ENCODE results near the gene LGI4.

Gene LGI4

DNA sequence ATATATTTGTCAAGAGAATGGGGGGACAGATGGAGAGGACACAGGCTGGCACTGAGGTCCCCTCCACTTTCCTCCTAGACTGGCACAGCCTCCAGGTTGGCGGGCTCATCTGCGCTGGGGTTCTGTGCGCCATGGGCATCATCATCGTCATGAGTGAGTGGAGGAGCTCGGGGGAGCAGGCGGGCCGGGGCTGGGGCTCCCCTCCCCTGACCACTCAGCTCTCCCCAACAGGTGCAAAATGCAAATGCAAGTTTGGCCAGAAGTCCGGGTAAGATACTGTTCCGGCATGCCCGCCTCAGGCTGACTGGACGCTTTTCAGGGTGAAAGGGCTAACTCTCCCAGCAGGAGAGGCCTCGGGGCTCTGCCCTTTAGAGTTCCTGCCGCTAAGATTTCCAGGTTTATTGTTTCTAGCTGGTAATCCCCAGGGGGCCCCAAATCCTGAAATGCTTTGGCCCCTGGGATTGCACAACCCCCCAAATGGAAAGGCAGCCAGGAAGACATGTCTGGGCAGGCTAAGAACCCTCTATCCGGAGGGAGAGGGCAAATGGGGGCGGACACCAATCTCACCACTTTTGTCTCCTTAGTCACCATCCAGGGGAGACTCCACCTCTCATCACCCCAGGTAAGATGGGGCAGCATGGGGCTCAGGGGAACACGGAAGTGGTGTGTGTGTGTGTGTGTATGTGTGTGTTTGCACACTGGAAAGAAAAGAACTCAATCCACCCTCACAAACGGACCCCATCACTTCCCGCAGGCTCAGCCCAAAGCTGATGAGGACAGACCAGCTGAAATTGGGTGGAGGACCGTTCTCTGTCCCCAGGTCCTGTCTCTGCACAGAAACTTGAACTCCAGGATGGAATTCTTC is 11.9 kb downstream of the LGI4 start:
- DNase-seq: no peak

DNA sequence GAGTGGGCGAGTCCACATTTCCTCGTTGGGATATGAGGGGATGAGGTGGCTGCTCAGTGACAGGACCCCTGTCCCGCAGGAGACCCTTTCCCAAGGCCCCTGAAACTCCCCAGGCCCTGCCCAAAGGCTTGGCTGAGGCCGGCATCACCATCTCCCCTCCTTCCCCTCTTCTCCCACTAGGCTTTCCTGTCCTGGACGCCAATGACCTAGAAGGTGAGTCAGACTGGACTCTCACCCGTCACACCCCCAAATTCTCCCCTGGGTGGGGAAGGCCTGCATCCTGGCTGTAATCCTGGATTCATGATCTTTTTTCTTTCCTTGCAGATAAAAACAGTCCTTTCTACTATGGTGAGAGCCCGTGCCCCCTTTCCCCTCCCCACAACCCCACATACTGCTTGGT is 14.0 kb downstream of the LGI4 start:
- no peak for DNase-seq

DNA sequence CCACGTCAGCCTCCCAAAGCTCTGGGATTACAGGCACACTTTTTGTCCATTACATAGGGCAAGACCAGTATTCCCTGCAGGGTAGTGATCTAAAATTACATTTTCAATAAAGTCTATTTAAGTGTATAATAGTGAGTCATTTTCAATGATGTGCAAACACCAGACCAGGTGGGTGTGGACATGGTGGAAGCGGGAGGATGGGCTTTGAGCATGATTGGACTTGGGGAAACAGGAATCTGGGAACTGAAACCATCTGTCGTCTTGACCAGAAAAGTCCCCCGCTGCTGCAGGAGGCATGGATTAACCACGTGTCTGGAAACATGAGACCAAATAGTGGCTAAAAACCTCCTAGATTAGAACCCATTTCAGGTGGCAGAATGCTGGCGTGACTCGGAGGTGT is 14.4 kb downstream of the LGI4 start:
- DNase-seq: no peak

GRCh38 chr19:35119578-35120155 is 15.2 kb downstream of the LGI4 start:
- DNase-seq: no peak

DNA sequence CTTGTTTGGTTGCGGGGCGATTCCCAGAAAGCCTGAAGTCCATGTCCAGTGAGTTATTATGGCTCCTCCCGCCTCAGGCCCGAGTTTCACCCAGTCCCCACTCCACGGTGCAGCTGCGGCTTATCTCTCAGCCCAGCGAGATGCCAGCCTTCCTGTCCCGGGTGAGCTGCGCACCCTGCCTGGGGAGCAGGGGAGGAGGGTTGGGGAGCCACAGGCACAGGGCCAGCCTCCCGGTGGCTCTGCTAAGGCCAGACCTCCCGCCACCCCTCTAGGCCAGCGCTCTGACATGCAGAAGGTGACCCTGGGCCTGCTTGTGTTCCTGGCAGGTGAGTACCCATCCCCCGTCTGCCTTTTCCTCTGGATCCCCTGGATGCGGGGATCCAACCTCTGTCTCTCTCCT is 15.8 kb downstream of the LGI4 start:
- no peak for DNase-seq

- no peak for DNase-seq
These were observed 16.4 kb downstream of the LGI4 start for GRCh38 chr19:35118268-35119020.

DNA sequence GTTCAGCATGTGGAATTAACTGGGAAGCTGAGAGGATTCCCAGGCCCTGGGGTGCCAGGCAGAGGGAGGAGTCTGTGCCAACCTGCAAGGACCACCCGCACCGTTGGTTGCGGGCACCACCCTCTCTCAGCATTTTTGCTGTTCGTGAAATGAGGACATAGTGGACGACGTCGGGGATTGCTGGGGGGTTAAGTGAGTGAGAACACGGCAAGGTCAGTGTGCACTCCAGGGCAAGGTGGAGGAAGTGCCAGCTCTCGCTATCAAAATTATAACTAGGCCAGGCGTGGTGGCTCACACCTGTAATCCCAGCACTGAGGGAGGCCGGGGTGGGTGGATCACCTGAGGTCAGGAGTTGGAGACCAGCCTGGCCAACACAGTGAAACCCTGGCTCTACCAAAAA is 17.1 kb downstream of the LGI4 start:
- DNase-seq: no peak

- DNase-seq: no peak
These were observed 17.7 kb downstream of the LGI4 start for GRCh38 chr19:35117116-35117515.

DNA sequence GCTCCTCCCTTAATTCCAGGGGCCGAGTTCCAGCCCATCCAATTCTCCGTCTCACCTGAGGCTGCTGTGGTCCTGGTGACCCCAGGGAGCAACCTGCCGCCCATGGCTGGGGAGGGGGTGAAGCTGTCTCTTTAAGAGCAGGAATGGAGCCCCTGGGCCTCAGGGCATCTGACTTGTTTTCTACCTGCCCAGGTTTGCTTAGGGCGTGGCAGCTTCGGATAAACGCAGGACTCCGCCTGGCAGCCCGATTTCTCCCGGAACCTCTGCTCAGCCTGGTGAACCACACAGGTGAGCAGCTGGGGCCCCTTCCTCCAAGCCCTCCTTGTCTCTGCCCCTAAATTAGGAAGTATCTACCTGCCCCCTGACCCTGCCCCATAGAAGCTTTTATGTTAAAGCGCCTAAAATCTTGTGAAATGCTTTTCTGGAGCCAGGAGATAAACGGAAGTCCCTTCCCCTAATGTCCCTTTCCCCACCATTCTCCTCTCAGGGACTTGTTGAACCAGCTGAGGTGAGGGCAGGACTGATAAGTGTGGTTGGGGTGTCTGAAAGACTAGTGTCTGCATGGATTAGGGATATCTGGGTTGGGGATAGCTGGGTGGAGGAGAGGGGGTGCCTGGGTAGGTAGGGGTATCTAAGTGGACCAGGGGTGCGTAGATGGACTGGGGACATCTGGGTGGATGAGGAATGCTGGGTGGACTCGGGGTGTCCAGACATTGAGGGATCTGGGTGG is 18.6 kb downstream of the LGI4 start:
- DNase-seq: no peak

DNA sequence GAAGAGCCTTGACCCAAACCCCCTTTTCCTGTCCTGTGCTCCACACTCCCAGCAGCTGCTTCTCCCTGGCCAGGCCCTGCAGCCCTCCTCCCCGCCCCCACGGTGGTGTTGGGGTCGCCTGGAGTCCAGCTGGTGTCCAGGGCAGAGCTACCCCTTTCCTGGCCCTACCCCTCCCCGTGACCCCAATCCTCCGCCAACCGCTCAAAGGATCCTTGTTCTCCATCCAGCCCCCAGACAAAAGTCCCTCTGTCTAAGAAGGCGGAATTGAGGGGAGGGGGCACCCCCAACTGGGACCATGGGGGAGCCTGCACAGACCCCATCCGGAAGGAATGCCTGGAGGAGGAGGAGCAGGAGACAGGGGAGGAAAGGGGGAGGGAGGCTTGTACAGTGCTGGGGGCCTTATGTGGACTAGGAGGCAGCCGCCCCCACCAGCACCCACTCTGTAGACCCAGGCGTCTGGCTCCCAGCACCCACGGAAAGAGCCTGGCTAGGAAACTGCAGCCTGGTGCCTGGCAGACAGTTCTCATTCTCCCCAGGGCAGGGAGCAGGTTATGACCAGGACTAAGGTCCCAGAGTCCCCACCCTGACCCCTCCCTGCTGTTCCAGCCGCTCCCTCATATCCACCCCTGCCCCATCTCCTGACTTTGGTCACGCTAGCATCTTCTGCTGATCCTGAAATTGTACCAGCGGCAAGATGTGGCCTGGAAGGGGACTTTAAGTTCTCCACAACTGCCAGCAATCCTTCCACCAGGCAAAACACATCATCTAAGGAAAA is 19.5 kb downstream of the LGI4 start, which contains the start of gene FXYD3:
TSS of gene FXYD3 (plus strand) at position 647 of the 775 bp plus-strand sequence. CDS start 3,554 bp downstream, outside the sequence.
- no peak for DNase-seq

DNA sequence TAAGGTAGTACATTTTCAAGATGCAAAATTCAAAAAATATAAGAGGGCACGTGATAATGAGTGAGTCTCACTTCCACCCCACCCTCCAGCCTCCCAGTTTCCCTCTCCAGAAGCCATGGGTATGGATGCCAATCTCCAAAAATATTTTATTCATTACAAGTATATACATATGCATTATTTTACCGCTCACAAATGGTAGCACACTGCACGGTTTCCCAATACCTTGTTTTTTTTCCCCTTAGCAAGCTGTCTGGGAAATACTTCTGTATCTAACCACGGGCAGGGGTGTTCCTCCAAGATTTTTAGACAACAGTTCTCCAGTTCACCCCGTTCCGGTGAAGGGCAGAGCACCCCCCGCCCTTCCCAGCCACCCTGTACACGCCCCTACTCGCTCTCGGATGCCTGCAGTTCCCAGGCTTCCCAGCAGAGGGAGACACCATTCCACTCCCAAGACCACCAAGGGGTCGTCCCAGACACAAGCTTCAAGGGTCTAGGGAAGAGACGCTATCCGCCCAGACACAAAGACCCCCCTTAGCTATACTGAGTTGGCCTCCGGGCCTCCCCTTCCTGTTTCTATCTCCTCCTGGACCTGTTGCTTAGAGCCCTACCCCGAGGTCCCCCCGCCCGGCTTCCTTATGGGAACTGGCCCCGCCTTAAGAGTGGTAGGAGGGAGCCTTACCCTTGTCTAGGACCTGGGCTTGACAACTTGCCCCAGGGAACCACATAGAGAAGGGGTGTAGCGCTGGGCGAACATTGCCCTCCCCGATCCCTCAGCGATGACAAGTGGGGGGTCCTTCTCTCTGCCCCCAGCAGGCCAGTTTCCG is 20.3 kb downstream of the LGI4 start:
- peak; percentile 90 for DNase-seq

- DNase-seq: no peak
These were observed 21.7 kb downstream of the LGI4 start for GRCh38 chr19:35112995-35113688.

- no peak for DNase-seq
These were observed 23.9 kb downstream of the LGI4 start for GRCh38 chr19:35110974-35111373.

GRCh38 chr19:35109395-35110112 is 25.3 kb downstream of the LGI4 start:
- no peak for DNase-seq

DNA sequence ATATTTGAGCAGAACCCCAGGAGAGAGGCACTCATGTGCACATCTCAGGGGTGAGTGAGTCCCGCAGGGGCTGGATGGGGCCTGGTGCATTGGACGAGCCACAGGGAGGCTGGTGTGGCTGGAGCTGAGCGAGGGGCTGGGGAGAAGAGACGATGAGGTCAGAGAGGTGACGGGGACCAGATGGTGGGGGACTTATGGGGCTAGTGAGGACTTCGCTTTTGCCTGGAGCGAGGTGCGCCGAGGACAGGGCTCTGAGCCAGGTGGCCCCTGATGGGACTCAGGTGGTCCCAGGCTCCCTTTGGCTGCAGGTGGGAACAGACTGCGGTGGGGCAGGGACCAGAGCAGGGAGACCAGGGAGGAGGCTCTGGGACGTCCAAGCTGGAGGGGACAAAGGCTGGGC is 26.1 kb downstream of the LGI4 start:
- no peak for DNase-seq

GRCh38 chr19:35107545-35107944 is 27.3 kb downstream of the LGI4 start:
- no peak for DNase-seq

GRCh38 chr19:35106898-35107541 is 27.8 kb downstream of the LGI4 start:
- DNase-seq: no peak

DNA sequence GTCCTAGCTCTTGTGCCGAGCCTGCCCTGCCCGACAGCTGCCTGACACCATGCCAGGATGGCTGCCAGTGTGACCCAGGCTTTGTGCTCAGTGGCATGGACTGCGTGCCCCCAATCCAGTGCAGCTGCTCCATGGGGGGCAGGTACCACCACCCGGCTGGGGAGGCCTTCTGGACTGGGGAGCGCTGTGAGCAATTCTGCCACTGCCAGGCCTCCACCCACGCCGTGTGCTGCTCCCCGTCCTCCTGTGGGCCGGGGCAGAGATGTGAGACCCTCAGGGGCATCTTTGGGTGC is 28.6 kb downstream of the LGI4 start:
- no peak for DNase-seq

GRCh38 chr19:35105411-35106290 is 29.2 kb downstream of the LGI4 start:
- DNase-seq: no peak

All from right forelimb (tissue), 1 donor.